B cell (primary cell): ENCODE measurements around the gene MAPKAP1. TPM values are rescaled to one million over a fixed set of nuclear protein-coding genes. Genes with fewer than 3 reads are reported as not detected.

Experiments
- ATAC-seq: fragments of 200-7000 bp; cut with Tn5 transposase; one replicate; pipeline ENCODE4 v1.10.0; 2021; ENCODE audit warnings: low read depth, mild to moderate bottlenecking, moderate number of reproducible peaks, moderate library complexity
- CTCF ChIA-PET: fragments of 350-600 bp; sonication (Branson Sonifier 250); formaldehyde crosslinking; loops from one replicate; lab custom pipeline; 2021; ENCODE audit warnings: antibody characterized with exemption, inconsistent platforms; lab: Charles Lee
- POLR2A ChIA-PET: fragments of 350-600 bp; sonication (Branson Sonifier 250); formaldehyde crosslinking; loops from one replicate; lab custom pipeline; 2021; ENCODE audit warnings: antibody characterized with exemption; lab: Charles Lee
- DNase-seq: peaks from one replicate; pipeline ENCODE4 v3.0.0; 2013
- H2AFZ ChIP-seq: 2 replicates; pipeline ENCODE4 v1.6.1; 2012; ENCODE audit warnings: mild to moderate bottlenecking, low read depth, low read length; ENCODE audit not compliant: insufficient read depth, poor library complexity, severe bottlenecking
- H3K27ac ChIP-seq, 2 donors: 1 replicate in 1 of 2; 2 replicates in 1 of 2; pipeline ENCODE4 v1.5.1; 2012 to 2013; ENCODE audit warnings: low read length in 2 of 2, mild to moderate bottlenecking in 2 of 2, moderate library complexity in 1 of 2
- H3K27me3 ChIP-seq, 4 experiments: fragments of 200-600 bp in 1 of 4; sonication (generic) in 1 of 4; replicated peaks in 1 of 4; 1 replicate in 2 of 4; 2 replicates in 2 of 4; pipeline versions ENCODE4 v1.6.1 to v1.7.0; 2013 to 2016; ENCODE audit warnings: low read length in 3 of 4, mild to moderate bottlenecking in 2 of 4, mixed read lengths in 1 of 4, moderate library complexity in 1 of 4; ENCODE audit not compliant: insufficient read depth in 4 of 4, control insufficient read depth in 3 of 4; ENCODE audit errors: control extremely low read depth in 1 of 4
- H3K36me3 ChIP-seq, 2 experiments: replicated peaks in 1 of 2; 1 replicate in 1 of 2; 2 replicates in 1 of 2; pipeline versions ENCODE4 v1.6.1 to v1.7.1; 2013; ENCODE audit warnings: low read length in 1 of 2; ENCODE audit not compliant: insufficient read depth in 2 of 2, control insufficient read depth in 1 of 2; ENCODE audit errors: control extremely low read depth in 1 of 2, extremely low read depth in 1 of 2
- H3K4me1 ChIP-seq, 2 donors: fragments of 200-600 bp in 1 of 2; sonication (generic) in 1 of 2; 1 replicate in 1 of 2; 2 replicates in 1 of 2; pipeline versions ENCODE4 v1.5.1 to v1.6.1; 2013 to 2017; ENCODE audit warnings: low read length in 2 of 2; ENCODE audit not compliant: control insufficient read depth in 2 of 2, insufficient read depth in 2 of 2
- H3K4me2 ChIP-seq: replicated peaks from 2 replicates; pipeline ENCODE3; 2012; ENCODE audit warnings: mild to moderate bottlenecking, low read depth, low read length; ENCODE audit not compliant: poor library complexity, severe bottlenecking
- H3K4me3 ChIP-seq, 5 experiments: fragments of 200-600 bp in 1 of 5; sonication (generic) in 1 of 5; 1 replicate in 3 of 5; 2 replicates in 2 of 5; pipeline versions ENCODE4 v1.5.1 to v1.7.0; 2011 to 2016; ENCODE audit warnings: low read length in 4 of 5, mild to moderate bottlenecking in 4 of 5, low read depth in 2 of 5, control low read depth in 1 of 5, moderate library complexity in 1 of 5; ENCODE audit not compliant: insufficient read depth in 1 of 5; ENCODE audit errors: control extremely low read depth in 1 of 5, extremely low read depth in 1 of 5
- H3K79me2 ChIP-seq: fragments of 200-600 bp; sonication (generic); one replicate; pipeline ENCODE4 v1.6.0; 2016; ENCODE audit warnings: low read length; ENCODE audit not compliant: control insufficient read depth, insufficient read depth
- H3K9ac ChIP-seq: fragments of 200-600 bp; sonication (generic); 2 replicates; pipeline ENCODE4 v1.6.1; 2017; ENCODE audit warnings: mild to moderate bottlenecking, low read length, moderate library complexity
- H3K9me3 ChIP-seq, 3 donors: one replicate each; pipeline versions ENCODE4 v1.6.1 to v1.7.1; 2013; ENCODE audit warnings: low read length in 2 of 3; ENCODE audit not compliant: control insufficient read depth in 2 of 3, insufficient read depth in 1 of 3; ENCODE audit errors: control extremely low read depth in 1 of 3
- H4K20me1 ChIP-seq: 2 replicates; pipeline ENCODE4 v1.6.0; 2012; ENCODE audit warnings: mild to moderate bottlenecking, low read length; ENCODE audit not compliant: insufficient read depth, control insufficient read depth, poor library complexity, severe bottlenecking
- H3K27ac Mint-ChIP-seq: one replicate; pipeline ENCODE4 v1.8.0; 2021; ENCODE audit warnings: mixed read lengths
- H3K27me3 Mint-ChIP-seq: one replicate; pipeline ENCODE4 v1.8.0; 2021; ENCODE audit warnings: mixed read lengths
- H3K4me1 Mint-ChIP-seq: one replicate; pipeline ENCODE4 v1.8.0; 2021; ENCODE audit warnings: mixed read lengths
- H3K4me3 Mint-ChIP-seq: one replicate; pipeline ENCODE4 v1.8.0; 2021; ENCODE audit warnings: mixed read lengths
- H3K9me3 Mint-ChIP-seq: one replicate; pipeline ENCODE4 v1.8.0; 2022; ENCODE audit warnings: mixed read lengths; ENCODE audit not compliant: insufficient read depth
- EZH2 ChIP-seq: IDR thresholded peaks from 2 replicates; pipeline ENCODE4 v1.6.1; 2012; ENCODE audit warnings: borderline replicate concordance, low read depth, mild to moderate bottlenecking, moderate library complexity, low read length; ENCODE audit not compliant: insufficient read depth, poor library complexity, severe bottlenecking
- WGBS: methylation state at CpG from one replicate; pipeline ENCODE4 v1.1.5; 2013; ENCODE audit warnings: missing lambda C conversion rate; ENCODE audit not compliant: insufficient coverage; 5-methylcytosine and 5-hydroxymethylcytosine counted together
- intact Hi-C: fragments of 100-400 bp; cut with micrococcal nuclease; formaldehyde crosslinking; loops from one replicate; pipeline ENCODE4 v1.10.0; 2022
- polyA plus RNA-seq: library from polyadenylated mRNA; depleted of rRNA; stranded (reverse); fragments of >200 nt; gene quantifications from 2 replicates; pipeline ENCODE4 v1.2.3, GENCODE V29; 2012
- total RNA-seq, 2 donors: library from RNA; stranded (reverse); fragments of 120-200 nt in 1 of 2; gene quantifications; 1 replicate in 1 of 2; 2 replicates in 1 of 2; pipeline versions ENCODE4 v1.2.3 to v1.2.4, GENCODE V29; 2013 to 2022
- TF ChIP-seq, protein P1 (sequence below): fragments of 200-600 bp; IDR thresholded peaks from one replicate; pipeline ENCODE4 v1.8.0; 2022; ENCODE audit warnings: antibody characterized with exemption, mild to moderate bottlenecking

Gene MAPKAP1
- total and polyA plus RNA-seq, 2 donors (not counting 1 experiment from before 2014, with no cell fraction given), result 51.6 to 62.4 TPM

DNA sequence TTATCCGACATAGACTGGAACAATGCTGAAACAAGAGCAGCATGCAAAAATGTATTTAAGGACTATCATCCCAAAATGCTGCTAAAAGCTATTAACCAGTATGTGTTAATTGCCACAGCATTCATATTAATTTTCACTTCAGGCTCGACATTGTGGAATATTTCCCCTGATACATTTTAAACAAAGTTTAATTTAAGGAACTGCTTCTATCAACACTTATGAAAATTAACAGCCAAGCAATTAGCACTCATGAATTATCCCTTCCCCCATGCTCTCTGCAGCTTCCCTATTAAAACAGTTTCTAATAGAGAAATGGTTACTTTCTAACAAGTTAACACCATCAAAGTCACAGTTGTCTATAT is 54.8 kb downstream of the MAPKAP1 start:
- WGBS, result no CpG with 5 or more reads among the region's 2 CpGs
- Histone ChIP-seq H3K9ac (no peak overlapping the region), H3K27ac (no peak overlapping the region), H3K9me3 (no peaks in the 10 kb centered on the region), H3K4me2 (peak overlapping the region; percentile 7), H2AFZ (no peak overlapping the region), H3K36me3 (peaks cover 5% of the 10 kb centered on the region in 2 experiments), H3K79me2 (peaks cover 48% of the 10 kb centered on the region), H3K27me3 (no peaks in the 10 kb centered on the region), H3K4me3 (no peak overlapping the region), H3K4me1 (peaks cover 55 to 62% of the 10 kb centered on the region in 2 donors), H4K20me1 (no peaks in the 10 kb centered on the region)
- no peak for ATAC-seq
- CTCF ChIA-PET, result interaction anchor here (1.6 kb wide), 1 partner anchor 94 kb away, joined by 6 read pairs; no protein-coding TSS in a partner anchor
- Mint-ChIP-seq H3K9me3 (no peaks in the 10 kb centered on the region), H3K27ac (peak overlapping the region; percentile 65), H3K4me1 (peaks cover 63% of the 10 kb centered on the region), H3K4me3 (no peak overlapping the region), H3K27me3 (no peaks in the 10 kb centered on the region)
- POLR2A ChIA-PET, result interaction anchor here (0.6 kb wide), 1 partner anchor 236 kb away, joined by 3 read pairs; no protein-coding TSS in a partner anchor
- no peak for DNase-seq
- TF ChIP-seq, protein P1, sequence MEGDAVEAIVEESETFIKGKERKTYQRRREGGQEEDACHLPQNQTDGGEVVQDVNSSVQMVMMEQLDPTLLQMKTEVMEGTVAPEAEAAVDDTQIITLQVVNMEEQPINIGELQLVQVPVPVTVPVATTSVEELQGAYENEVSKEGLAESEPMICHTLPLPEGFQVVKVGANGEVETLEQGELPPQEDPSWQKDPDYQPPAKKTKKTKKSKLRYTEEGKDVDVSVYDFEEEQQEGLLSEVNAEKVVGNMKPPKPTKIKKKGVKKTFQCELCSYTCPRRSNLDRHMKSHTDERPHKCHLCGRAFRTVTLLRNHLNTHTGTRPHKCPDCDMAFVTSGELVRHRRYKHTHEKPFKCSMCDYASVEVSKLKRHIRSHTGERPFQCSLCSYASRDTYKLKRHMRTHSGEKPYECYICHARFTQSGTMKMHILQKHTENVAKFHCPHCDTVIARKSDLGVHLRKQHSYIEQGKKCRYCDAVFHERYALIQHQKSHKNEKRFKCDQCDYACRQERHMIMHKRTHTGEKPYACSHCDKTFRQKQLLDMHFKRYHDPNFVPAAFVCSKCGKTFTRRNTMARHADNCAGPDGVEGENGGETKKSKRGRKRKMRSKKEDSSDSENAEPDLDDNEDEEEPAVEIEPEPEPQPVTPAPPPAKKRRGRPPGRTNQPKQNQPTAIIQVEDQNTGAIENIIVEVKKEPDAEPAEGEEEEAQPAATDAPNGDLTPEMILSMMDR, result no peak
- TF ChIP-seq EZH2, result no peak
- intact Hi-C loops, result no loop called here

DNA sequence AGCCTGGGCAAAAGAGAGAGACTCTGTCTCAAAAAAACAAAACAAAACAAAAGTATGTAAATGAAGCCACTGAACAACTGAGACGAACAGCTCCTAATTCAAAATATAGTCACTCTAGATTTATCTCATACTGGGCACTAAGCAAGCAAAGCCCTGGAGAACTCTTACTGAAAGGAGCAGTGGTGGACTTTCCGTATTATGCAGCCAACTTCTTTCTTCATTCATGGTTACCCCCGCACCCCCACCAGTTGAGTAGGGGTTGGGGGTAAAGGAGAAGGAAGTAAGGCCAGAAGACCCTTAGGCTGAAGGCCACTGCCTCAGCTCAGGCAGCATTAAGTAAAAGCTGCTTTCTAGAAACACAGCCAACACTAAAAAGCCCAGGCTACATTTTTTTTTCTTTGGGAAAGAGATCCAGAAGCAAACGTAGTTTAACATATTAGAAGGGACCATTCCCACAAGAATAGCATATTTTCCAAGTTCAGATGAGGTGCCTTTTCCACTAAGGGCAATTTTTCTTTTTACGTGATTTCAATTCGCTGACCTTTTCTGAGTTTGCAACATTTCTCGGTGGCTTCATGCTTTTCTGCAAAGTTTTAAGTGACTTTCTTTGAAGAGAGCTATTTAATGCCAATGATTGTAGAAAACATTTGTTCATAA is 55.3 kb downstream of the MAPKAP1 start:
- Mint-ChIP-seq H3K9me3 (no peaks in the 10 kb centered on the region), H3K27ac (peak overlapping the region; percentile 35), H3K27me3 (no peaks in the 10 kb centered on the region), H3K4me1 (peaks cover 68% of the 10 kb centered on the region), H3K4me3 (no peak overlapping the region)
- WGBS, result 95% methylated on average over 3 of the region's 7 CpGs
- Histone ChIP-seq H3K79me2 (peaks cover 48% of the 10 kb centered on the region), H4K20me1 (no peaks in the 10 kb centered on the region), H3K4me1 (peaks cover 60 to 67% of the 10 kb centered on the region in 2 donors), H3K9ac (no peak overlapping the region), H3K9me3 (no peaks in the 10 kb centered on the region), H3K27ac (peak overlapping the region in 1 of 2 donors; percentile 95), H3K27me3 (no peaks in the 10 kb centered on the region), H2AFZ (no peak overlapping the region), H3K4me2 (no peak overlapping the region), H3K36me3 (peaks cover 5% of the 10 kb centered on the region in 2 experiments), H3K4me3 (no peak overlapping the region)
- DNase-seq, result no peak
- no peak for ATAC-seq
- CTCF ChIA-PET, result interaction anchor here (1.6 kb wide), 1 partner anchor 93 kb away, joined by 6 read pairs; no protein-coding TSS in a partner anchor
- POLR2A ChIA-PET, result interaction anchor here (0.6 kb wide), 1 partner anchor 236 kb away, joined by 3 read pairs; no protein-coding TSS in a partner anchor
- intact Hi-C loops, result loop anchor here (2.0 kb wide), 1 partner anchor 55 kb away; the partner anchor contains the start of gene MAPKAP1
- no peak for TF ChIP-seq EZH2
- TF ChIP-seq, protein P1, result no peak
